GM23338 (cell line): Measurements from ENCODE around the gene BMPER. TPM values are rescaled to one million over a fixed set of nuclear protein-coding genes. Genes with fewer than 3 reads are reported as not detected.

Experiments used
- ATAC-seq: fragments of 200-7000 bp; cut with Tn5 transposase; 3 replicates; pipeline ENCODE4 v1.9.1; 2020
- DNase-seq: peaks from one replicate; pipeline ENCODE4 v3.0.0-alpha.2; 2015; ENCODE audit warnings: low spot score
- H2AFZ ChIP-seq: fragments of 200-600 bp; sonication (generic); 2 replicates; pipeline ENCODE4 v1.8.0; 2016; ENCODE audit warnings: antibody characterized with exemption, mild to moderate bottlenecking, moderate library complexity
- H3F3A ChIP-seq: fragments of 200-600 bp; sonication (generic); replicated peaks from 2 replicates; pipeline ENCODE4 v1.8.0; 2017; ENCODE audit warnings: antibody characterized with exemption, mixed run types, low read depth
- H3K27ac ChIP-seq: fragments of 200-600 bp; sonication (generic); 2 replicates; pipeline ENCODE4 v1.6.1; 2016; ENCODE audit warnings: low read depth
- H3K27me3 ChIP-seq: fragments of 200-600 bp; sonication (generic); 2 replicates; pipeline ENCODE4 v1.8.0; 2016; ENCODE audit warnings: mild to moderate bottlenecking, mixed run types, moderate library complexity; ENCODE audit not compliant: insufficient read depth
- H3K36me3 ChIP-seq: fragments of 200-600 bp; sonication (generic); 2 replicates; pipeline ENCODE4 v1.8.0; 2016; ENCODE audit warnings: mild to moderate bottlenecking; ENCODE audit not compliant: insufficient read depth
- H3K4me1 ChIP-seq: fragments of 200-600 bp; sonication (generic); 2 replicates; pipeline ENCODE4 v1.8.0; 2016; ENCODE audit warnings: mild to moderate bottlenecking, moderate library complexity; ENCODE audit not compliant: insufficient read depth
- H3K4me2 ChIP-seq: fragments of 200-600 bp; sonication (generic); 2 replicates; pipeline ENCODE4 v1.7.1; 2017; ENCODE audit warnings: mixed run types
- H3K4me3 ChIP-seq: fragments of 200-600 bp; sonication (generic); 2 replicates; pipeline ENCODE4 v1.6.1; 2016; ENCODE audit warnings: mixed run types
- H3K79me2 ChIP-seq: fragments of 200-600 bp; sonication (generic); replicated peaks from 2 replicates; pipeline ENCODE4 v1.8.0; 2017; ENCODE audit warnings: mild to moderate bottlenecking; ENCODE audit not compliant: insufficient read depth
- H3K9me2 ChIP-seq: fragments of 200-600 bp; sonication (generic); 2 replicates; pipeline ENCODE4 v1.8.0; 2017; ENCODE audit not compliant: insufficient read depth
- H4K20me1 ChIP-seq: fragments of 200-600 bp; sonication (generic); replicated peaks from 2 replicates; pipeline ENCODE4 v1.8.0; 2017; ENCODE audit warnings: mild to moderate bottlenecking; ENCODE audit not compliant: insufficient read depth
- H3K27ac Mint-ChIP-seq: 2 replicates; pipeline ENCODE4 v1.8.0; 2020; ENCODE audit warnings: inconsistent platforms, mild to moderate bottlenecking, moderate library complexity, mixed read lengths
- H3K27me3 Mint-ChIP-seq: 3 replicates; pipeline ENCODE4 v1.8.0; 2022; ENCODE audit warnings: low read depth, mild to moderate bottlenecking, moderate library complexity, mixed read lengths, inconsistent platforms; ENCODE audit not compliant: insufficient read depth, poor library complexity
- H3K36me3 Mint-ChIP-seq: 3 replicates; pipeline ENCODE4 v1.8.0; 2021; ENCODE audit warnings: low read depth, mild to moderate bottlenecking, inconsistent platforms, moderate library complexity, mixed read lengths
- H3K4me1 Mint-ChIP-seq: 3 replicates; pipeline ENCODE4 v1.8.0; 2020; ENCODE audit warnings: mild to moderate bottlenecking, inconsistent platforms, mixed read lengths
- H3K4me3 Mint-ChIP-seq: 3 replicates; pipeline ENCODE4 v1.8.0; 2021; ENCODE audit warnings: moderate library complexity, mild to moderate bottlenecking, inconsistent platforms, mixed read lengths
- H3K9me3 Mint-ChIP-seq: 3 replicates; pipeline ENCODE4 v1.8.0; 2020; ENCODE audit warnings: moderate library complexity, mild to moderate bottlenecking, inconsistent platforms, mixed read lengths
- CREB1 ChIP-seq: fragments of 250-450 bp; sonication (Bioruptor Pico); IDR thresholded peaks from 2 replicates; pipeline ENCODE4 v1.5.0; 2020; ENCODE audit warnings: low read depth, mild to moderate bottlenecking, moderate library complexity
- EZH2 ChIP-seq: fragments of 200-600 bp; sonication (generic); IDR thresholded peaks from one replicate; pipeline ENCODE4 v1.8.0; 2017; ENCODE audit warnings: antibody characterized with exemption, mild to moderate bottlenecking, low read depth; ENCODE audit not compliant: unreplicated experiment
- EZH2phosphoT487 ChIP-seq: fragments of 200-600 bp; sonication (generic); IDR thresholded peaks from one replicate; pipeline ENCODE4 v1.8.1; 2018; ENCODE audit warnings: antibody characterized with exemption; ENCODE audit not compliant: unreplicated experiment
- JUNB ChIP-seq: IDR thresholded peaks from one replicate; pipeline ENCODE4 v1.6.1; 2016; ENCODE audit warnings: antibody characterized with exemption; ENCODE audit not compliant: unreplicated experiment
- NANOG ChIP-seq: IDR thresholded peaks from 2 replicates; pipeline ENCODE4 v1.6.1; 2016; ENCODE audit warnings: antibody characterized with exemption, borderline replicate concordance
- POLR2AphosphoS5 ChIP-seq: IDR thresholded peaks from 2 replicates; pipeline ENCODE4 v1.6.1; 2016; ENCODE audit warnings: antibody characterized with exemption, low read depth
- STAT1 ChIP-seq: IDR thresholded peaks from one replicate; pipeline ENCODE4 v1.6.1; 2016; ENCODE audit warnings: antibody characterized with exemption; ENCODE audit not compliant: unreplicated experiment
- ZNF114 ChIP-seq: fragments of 250-450 bp; sonication (Bioruptor Pico); IDR thresholded peaks from 2 replicates; pipeline ENCODE4 v1.5.0; 2020; ENCODE audit warnings: mild to moderate bottlenecking, moderate library complexity
- ZNF331 ChIP-seq: fragments of 250-450 bp; sonication (Bioruptor Pico); IDR thresholded peaks from 2 replicates; pipeline ENCODE4 v1.5.0; 2020; ENCODE audit warnings: low read depth, mild to moderate bottlenecking, moderate library complexity
- polyA plus RNA-seq: library from polyadenylated mRNA; unstranded; fragments of >200 nt; fragmentation: Nextera tagmentation; extraction: Ambion mirVana; gene quantifications from 2 replicates; pipeline ENCODE4 v1.2.1, GENCODE V29; 2016
- total RNA-seq: library from RNA; depleted of rRNA; stranded (reverse); fragments of >200 nt; shearing (Covaris generic); gene quantifications from 2 replicates; pipeline ENCODE4 v1.2.3, GENCODE V29; 2014
- TF ChIP-seq, protein P1 (sequence below), 2 experiments: fragments of 200-600 bp in 1 of 2; sonication (generic) in 1 of 2; conservative IDR thresholded peaks; 2 replicates each; pipeline versions ENCODE4 v1.5.1 to v1.6.1; 2016 to 2017; ENCODE audit warnings: antibody characterized with exemption in 2 of 2, low read depth in 2 of 2, mild to moderate bottlenecking in 2 of 2, moderate library complexity in 1 of 2
- TF ChIP-seq, protein P2 (sequence below): IDR thresholded peaks from 2 replicates; pipeline ENCODE4 v1.6.1; 2016; ENCODE audit warnings: antibody characterized with exemption
- TF ChIP-seq, protein P3 (sequence below): fragments of 250-450 bp; sonication (Bioruptor Pico); IDR thresholded peaks from 2 replicates; pipeline ENCODE4 v1.5.0; 2020; ENCODE audit warnings: mild to moderate bottlenecking, moderate library complexity
- TF ChIP-seq, protein P4 (sequence below): IDR thresholded peaks from one replicate; pipeline ENCODE4 v1.6.1; 2018; ENCODE audit warnings: antibody characterized with exemption; ENCODE audit not compliant: unreplicated experiment

Gene BMPER
- total and polyA plus RNA-seq, 2 experiments from 2014 or later: 0.53 to 1.4 TPM

DNA sequence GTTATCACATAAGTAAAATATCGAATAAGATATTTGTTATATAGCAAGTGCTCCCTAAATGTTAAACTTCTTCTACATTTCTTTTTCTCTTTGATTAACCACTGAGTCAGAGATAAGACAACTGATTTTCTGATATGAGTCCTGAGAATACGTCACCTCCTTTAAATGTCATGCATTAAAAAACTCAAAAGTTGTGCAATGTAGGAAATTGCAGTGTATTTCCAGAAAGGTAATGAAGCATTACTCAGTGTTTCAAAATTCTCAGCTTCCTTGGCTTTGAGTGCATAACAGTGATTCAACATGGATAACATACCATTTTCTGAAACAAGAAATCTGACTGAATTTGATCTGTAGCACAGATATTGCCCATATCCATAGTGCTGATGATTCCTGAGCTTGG is 155.8 kb downstream of the BMPER start:
- Histone ChIP-seq H3K36me3 (no peaks in the 10 kb centered on the region), H3K79me2 (no peaks in the 10 kb centered on the region), H3K4me2 (no peak overlapping the region), H3K27me3 (no peaks in the 10 kb centered on the region), H3F3A (no peaks in the 10 kb centered on the region), H3K4me1 (peaks cover 48% of the 10 kb centered on the region), H3K27ac (no peak overlapping the region), H3K4me3 (no peak overlapping the region), H2AFZ (no peak overlapping the region), H3K9me2 (0 out of 2 replicates have a peak, but pooled peaks cover 8% of the 10 kb centered on the region), H4K20me1 (no peaks in the 10 kb centered on the region)
- Mint-ChIP-seq H3K4me1 (peaks cover 56% of the 10 kb centered on the region), H3K4me3 (no peak overlapping the region), H3K27me3 (peaks cover 3% of the 10 kb centered on the region), H3K27ac (no peak overlapping the region), H3K9me3 (no peaks in the 10 kb centered on the region), H3K36me3 (no peaks in the 10 kb centered on the region)
- ATAC-seq (no peak), DNase-seq (no peak)
- no peak for TF ChIP-seq NANOG
- TF ChIP-seq, protein P1, sequence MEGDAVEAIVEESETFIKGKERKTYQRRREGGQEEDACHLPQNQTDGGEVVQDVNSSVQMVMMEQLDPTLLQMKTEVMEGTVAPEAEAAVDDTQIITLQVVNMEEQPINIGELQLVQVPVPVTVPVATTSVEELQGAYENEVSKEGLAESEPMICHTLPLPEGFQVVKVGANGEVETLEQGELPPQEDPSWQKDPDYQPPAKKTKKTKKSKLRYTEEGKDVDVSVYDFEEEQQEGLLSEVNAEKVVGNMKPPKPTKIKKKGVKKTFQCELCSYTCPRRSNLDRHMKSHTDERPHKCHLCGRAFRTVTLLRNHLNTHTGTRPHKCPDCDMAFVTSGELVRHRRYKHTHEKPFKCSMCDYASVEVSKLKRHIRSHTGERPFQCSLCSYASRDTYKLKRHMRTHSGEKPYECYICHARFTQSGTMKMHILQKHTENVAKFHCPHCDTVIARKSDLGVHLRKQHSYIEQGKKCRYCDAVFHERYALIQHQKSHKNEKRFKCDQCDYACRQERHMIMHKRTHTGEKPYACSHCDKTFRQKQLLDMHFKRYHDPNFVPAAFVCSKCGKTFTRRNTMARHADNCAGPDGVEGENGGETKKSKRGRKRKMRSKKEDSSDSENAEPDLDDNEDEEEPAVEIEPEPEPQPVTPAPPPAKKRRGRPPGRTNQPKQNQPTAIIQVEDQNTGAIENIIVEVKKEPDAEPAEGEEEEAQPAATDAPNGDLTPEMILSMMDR (conservative IDR thresholded peaks at IDR 0.05; ENCODE audit: low read depth in 2 of 2): no peak
- TF ChIP-seq EZH2phosphoT487: no peak
- TF ChIP-seq JUNB: no peak
- no peak for TF ChIP-seq ZNF114 (CRISPR knock-in tag)
- TF ChIP-seq ZNF331 (CRISPR knock-in tag): no peak
- no peak for TF ChIP-seq STAT1
- TF ChIP-seq, protein P2, sequence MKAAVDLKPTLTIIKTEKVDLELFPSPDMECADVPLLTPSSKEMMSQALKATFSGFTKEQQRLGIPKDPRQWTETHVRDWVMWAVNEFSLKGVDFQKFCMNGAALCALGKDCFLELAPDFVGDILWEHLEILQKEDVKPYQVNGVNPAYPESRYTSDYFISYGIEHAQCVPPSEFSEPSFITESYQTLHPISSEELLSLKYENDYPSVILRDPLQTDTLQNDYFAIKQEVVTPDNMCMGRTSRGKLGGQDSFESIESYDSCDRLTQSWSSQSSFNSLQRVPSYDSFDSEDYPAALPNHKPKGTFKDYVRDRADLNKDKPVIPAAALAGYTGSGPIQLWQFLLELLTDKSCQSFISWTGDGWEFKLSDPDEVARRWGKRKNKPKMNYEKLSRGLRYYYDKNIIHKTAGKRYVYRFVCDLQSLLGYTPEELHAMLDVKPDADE: no peak
- TF ChIP-seq CREB1 (CRISPR knock-in tag): no peak
- TF ChIP-seq EZH2: no peak
- no peak for TF ChIP-seq POLR2AphosphoS5
- TF ChIP-seq, protein P3, sequence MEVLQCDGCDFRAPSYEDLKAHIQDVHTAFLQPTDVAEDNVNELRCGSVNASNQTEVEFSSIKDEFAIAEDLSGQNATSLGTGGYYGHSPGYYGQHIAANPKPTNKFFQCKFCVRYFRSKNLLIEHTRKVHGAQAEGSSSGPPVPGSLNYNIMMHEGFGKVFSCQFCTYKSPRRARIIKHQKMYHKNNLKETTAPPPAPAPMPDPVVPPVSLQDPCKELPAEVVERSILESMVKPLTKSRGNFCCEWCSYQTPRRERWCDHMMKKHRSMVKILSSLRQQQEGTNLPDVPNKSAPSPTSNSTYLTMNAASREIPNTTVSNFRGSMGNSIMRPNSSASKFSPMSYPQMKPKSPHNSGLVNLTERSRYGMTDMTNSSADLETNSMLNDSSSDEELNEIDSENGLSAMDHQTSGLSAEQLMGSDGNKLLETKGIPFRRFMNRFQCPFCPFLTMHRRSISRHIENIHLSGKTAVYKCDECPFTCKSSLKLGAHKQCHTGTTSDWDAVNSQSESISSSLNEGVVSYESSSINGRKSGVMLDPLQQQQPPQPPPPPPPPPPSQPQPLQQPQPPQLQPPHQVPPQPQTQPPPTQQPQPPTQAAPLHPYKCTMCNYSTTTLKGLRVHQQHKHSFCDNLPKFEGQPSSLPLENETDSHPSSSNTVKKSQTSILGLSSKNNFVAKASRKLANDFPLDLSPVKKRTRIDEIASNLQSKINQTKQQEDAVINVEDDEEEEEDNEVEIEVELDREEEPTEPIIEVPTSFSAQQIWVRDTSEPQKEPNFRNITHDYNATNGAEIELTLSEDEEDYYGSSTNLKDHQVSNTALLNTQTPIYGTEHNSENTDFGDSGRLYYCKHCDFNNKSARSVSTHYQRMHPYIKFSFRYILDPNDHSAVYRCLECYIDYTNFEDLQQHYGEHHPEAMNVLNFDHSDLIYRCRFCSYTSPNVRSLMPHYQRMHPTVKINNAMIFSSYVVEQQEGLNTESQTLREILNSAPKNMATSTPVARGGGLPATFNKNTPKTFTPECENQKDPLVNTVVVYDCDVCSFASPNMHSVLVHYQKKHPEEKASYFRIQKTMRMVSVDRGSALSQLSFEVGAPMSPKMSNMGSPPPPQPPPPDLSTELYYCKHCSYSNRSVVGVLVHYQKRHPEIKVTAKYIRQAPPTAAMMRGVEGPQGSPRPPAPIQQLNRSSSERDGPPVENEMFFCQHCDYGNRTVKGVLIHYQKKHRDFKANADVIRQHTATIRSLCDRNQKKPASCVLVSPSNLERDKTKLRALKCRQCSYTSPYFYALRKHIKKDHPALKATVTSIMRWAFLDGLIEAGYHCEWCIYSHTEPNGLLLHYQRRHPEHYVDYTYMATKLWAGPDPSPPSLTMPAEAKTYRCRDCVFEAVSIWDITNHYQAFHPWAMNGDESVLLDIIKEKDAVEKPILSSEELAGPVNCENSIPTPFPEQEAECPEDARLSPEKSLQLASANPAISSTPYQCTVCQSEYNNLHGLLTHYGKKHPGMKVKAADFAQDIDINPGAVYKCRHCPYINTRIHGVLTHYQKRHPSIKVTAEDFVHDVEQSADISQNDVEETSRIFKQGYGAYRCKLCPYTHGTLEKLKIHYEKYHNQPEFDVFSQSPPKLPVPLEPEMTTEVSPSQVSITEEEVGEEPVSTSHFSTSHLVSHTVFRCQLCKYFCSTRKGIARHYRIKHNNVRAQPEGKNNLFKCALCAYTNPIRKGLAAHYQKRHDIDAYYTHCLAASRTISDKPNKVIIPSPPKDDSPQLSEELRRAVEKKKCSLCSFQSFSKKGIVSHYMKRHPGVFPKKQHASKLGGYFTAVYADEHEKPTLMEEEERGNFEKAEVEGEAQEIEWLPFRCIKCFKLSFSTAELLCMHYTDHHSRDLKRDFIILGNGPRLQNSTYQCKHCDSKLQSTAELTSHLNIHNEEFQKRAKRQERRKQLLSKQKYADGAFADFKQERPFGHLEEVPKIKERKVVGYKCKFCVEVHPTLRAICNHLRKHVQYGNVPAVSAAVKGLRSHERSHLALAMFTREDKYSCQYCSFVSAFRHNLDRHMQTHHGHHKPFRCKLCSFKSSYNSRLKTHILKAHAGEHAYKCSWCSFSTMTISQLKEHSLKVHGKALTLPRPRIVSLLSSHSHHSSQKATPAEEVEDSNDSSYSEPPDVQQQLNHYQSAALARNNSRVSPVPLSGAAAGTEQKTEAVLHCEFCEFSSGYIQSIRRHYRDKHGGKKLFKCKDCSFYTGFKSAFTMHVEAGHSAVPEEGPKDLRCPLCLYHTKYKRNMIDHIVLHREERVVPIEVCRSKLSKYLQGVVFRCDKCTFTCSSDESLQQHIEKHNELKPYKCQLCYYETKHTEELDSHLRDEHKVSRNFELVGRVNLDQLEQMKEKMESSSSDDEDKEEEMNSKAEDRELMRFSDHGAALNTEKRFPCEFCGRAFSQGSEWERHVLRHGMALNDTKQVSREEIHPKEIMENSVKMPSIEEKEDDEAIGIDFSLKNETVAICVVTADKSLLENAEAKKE (CRISPR knock-in tag): no peak
- TF ChIP-seq, protein P4, sequence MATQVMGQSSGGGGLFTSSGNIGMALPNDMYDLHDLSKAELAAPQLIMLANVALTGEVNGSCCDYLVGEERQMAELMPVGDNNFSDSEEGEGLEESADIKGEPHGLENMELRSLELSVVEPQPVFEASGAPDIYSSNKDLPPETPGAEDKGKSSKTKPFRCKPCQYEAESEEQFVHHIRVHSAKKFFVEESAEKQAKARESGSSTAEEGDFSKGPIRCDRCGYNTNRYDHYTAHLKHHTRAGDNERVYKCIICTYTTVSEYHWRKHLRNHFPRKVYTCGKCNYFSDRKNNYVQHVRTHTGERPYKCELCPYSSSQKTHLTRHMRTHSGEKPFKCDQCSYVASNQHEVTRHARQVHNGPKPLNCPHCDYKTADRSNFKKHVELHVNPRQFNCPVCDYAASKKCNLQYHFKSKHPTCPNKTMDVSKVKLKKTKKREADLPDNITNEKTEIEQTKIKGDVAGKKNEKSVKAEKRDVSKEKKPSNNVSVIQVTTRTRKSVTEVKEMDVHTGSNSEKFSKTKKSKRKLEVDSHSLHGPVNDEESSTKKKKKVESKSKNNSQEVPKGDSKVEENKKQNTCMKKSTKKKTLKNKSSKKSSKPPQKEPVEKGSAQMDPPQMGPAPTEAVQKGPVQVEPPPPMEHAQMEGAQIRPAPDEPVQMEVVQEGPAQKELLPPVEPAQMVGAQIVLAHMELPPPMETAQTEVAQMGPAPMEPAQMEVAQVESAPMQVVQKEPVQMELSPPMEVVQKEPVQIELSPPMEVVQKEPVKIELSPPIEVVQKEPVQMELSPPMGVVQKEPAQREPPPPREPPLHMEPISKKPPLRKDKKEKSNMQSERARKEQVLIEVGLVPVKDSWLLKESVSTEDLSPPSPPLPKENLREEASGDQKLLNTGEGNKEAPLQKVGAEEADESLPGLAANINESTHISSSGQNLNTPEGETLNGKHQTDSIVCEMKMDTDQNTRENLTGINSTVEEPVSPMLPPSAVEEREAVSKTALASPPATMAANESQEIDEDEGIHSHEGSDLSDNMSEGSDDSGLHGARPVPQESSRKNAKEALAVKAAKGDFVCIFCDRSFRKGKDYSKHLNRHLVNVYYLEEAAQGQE: no peak
